Pancreas (tissue), 10 donors: Measurements from ENCODE around the gene PRPF38A. TPM values are rescaled to one million over a fixed set of nuclear protein-coding genes. Genes with fewer than 3 reads are reported as not detected.

Source experiments
- ATAC-seq, 4 donors: fragments of 200-7000 bp; cut with Tn5 transposase; one replicate each; pipeline versions ENCODE4 v1.8.0 to v1.9.1; 2020; ENCODE audit warnings: mild to moderate bottlenecking in 4 of 4, moderate library complexity in 4 of 4
- DNase-seq, 6 donors: peaks; one replicate each; pipeline ENCODE4 v3.0.0-alpha.2; 2020
- FAIRE-seq: peaks from 2 replicates; lab custom pipeline; 2012; peaks lifted over from hg19 to GRCh38; lab: Jason Lieb, UNC
- H3K27ac ChIP-seq, 4 donors: fragments of 200-600 bp; sonication (generic); 1 replicate in 3 of 4; 2 replicates in 1 of 4; pipeline versions ENCODE4 v1.5.0 to v1.8.0; 2020
- H3K27me3 ChIP-seq, 4 donors: fragments of 200-600 bp; one replicate each; pipeline ENCODE4 v1.8.0; 2021
- H3K36me3 ChIP-seq, 3 donors: fragments of 200-600 bp; sonication (generic) in 1 of 3; one replicate each; pipeline versions ENCODE4 v1.5.0 to v1.8.0; 2020 to 2021
- H3K4me1 ChIP-seq, 3 donors: fragments of 200-600 bp; one replicate each; pipeline ENCODE4 v1.8.0; 2021
- H3K4me3 ChIP-seq, 4 donors: fragments of 200-600 bp; sonication (generic) in 2 of 4; one replicate each; pipeline versions ENCODE4 v1.5.0 to v1.8.0; 2020 to 2021
- H3K9me3 ChIP-seq, 4 donors: fragments of 200-600 bp; one replicate each; pipeline ENCODE4 v1.8.0; 2021
- WGBS, 2 donors: extraction: QIAGEN DNeasy Blood & Tissue Kit; methylation state at CpG; one replicate each; pipeline ENCODE4 v1.1.7; 2013; 5-methylcytosine and 5-hydroxymethylcytosine counted together
- intact Hi-C, 3 donors: fragments of 100-400 bp; cut with DNase I; formaldehyde crosslinking; loops; one replicate each; pipeline versions ENCODE4 v1.11.1 to v1.14.2; 2022
- polyA plus RNA-seq, 2 donors: library from polyadenylated mRNA; stranded (reverse); fragments of 200-250 nt; gene quantifications; one replicate each; pipeline ENCODE4 v1.2.3, GENCODE V29; 2013
- total RNA-seq, 6 donors: library from RNA; stranded (reverse); fragmentation: NEBNext Ultra II Directional in 4 of 6; extraction: Animal tissue kit (Norgen Biotek cat#: 25700) in 4 of 6; gene quantifications; one replicate each; pipeline versions ENCODE4 v1.2.1 to v1.2.4, GENCODE V29; 2021 to 2023
- TF ChIP-seq, protein P1 (sequence below), 4 donors: fragments of 200-600 bp; sonication (generic) in 3 of 4; IDR thresholded peaks; one replicate each; pipeline versions ENCODE4 v1.5.0 to v1.8.0; 2021; ENCODE audit warnings: antibody characterized with exemption in 4 of 4
- donor health status: healthy with polysubstance abuse.
- donor health status: DM: no; HTN: no; CAD: no; lungs with moderate emphysema.
- donor health status: DM: no; HTN: no; CAD: no.
- donor health status: control.
- donor health status: control.
- donor health status: Bipolar disorder and iron deficiency.
- donor health status: DM: yes; HTN: yes; CAD: no.
- donor health status: DM: no; HTN: no; CAD: no.
- donor health status: DM: no; HTN: no; CAD: no.
- donor health status: DM: yes; HTN: yes; CAD: no.

The PRPF38A gene
- total and polyA plus RNA-seq, 8 donors, result 7.8 to 25.6 (median 16.0) TPM

DNA sequence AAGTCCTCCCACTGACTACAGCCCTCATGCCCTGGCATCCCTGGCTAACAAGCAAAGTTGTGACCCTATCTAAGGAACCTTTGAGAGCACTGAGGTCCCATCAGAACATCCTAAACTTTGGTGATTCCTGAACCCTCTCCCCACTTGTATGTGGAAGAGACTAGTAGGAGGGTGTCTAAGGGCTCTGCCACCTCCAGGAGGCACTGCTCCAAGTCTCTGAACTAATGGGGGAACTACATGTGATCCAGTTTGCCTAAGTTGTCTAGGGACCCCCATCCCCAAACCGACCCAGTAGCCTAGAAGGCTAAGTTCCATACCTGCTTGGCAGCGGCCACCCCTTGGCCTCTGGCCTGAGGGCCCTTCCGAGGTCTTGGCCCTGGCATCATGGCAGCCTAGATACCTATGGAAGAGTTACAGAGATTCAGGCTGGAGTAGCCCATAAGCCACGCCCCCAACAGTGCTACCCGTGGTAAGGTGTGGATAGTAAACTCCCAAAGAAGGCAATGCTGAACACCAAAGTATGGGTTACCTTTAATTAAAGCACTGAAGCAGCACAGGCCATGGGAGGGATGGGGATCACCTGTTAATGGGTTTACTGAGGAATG lies 40.1 kb upstream of the PRPF38A start:
- Histone ChIP-seq H3K9me3 (no peaks in the 10 kb centered on the region), H3K4me1 (peaks cover 0 to 10% (median 0%) of the 10 kb centered on the region in 3 donors), H3K27ac (no peak overlapping the region), H3K36me3 (peaks cover 4 to 30% (median 19%) of the 10 kb centered on the region in 3 donors), H3K27me3 (no peaks in the 10 kb centered on the region), H3K4me3 (peak overlapping the region in 1 of 4 donors; percentile 95)
- intact Hi-C loops, result no loop called here
- 70 to 71% methylated on average over 5 of the region's 5 CpGs for WGBS, 2 donors
- TF ChIP-seq, protein P1, sequence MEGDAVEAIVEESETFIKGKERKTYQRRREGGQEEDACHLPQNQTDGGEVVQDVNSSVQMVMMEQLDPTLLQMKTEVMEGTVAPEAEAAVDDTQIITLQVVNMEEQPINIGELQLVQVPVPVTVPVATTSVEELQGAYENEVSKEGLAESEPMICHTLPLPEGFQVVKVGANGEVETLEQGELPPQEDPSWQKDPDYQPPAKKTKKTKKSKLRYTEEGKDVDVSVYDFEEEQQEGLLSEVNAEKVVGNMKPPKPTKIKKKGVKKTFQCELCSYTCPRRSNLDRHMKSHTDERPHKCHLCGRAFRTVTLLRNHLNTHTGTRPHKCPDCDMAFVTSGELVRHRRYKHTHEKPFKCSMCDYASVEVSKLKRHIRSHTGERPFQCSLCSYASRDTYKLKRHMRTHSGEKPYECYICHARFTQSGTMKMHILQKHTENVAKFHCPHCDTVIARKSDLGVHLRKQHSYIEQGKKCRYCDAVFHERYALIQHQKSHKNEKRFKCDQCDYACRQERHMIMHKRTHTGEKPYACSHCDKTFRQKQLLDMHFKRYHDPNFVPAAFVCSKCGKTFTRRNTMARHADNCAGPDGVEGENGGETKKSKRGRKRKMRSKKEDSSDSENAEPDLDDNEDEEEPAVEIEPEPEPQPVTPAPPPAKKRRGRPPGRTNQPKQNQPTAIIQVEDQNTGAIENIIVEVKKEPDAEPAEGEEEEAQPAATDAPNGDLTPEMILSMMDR (IDR thresholded peaks at IDR 0.05), result no peak
- peak in 1 of 6 donors; percentile 33 for DNase-seq
- FAIRE-seq, result no peak
- no peak for ATAC-seq

DNA sequence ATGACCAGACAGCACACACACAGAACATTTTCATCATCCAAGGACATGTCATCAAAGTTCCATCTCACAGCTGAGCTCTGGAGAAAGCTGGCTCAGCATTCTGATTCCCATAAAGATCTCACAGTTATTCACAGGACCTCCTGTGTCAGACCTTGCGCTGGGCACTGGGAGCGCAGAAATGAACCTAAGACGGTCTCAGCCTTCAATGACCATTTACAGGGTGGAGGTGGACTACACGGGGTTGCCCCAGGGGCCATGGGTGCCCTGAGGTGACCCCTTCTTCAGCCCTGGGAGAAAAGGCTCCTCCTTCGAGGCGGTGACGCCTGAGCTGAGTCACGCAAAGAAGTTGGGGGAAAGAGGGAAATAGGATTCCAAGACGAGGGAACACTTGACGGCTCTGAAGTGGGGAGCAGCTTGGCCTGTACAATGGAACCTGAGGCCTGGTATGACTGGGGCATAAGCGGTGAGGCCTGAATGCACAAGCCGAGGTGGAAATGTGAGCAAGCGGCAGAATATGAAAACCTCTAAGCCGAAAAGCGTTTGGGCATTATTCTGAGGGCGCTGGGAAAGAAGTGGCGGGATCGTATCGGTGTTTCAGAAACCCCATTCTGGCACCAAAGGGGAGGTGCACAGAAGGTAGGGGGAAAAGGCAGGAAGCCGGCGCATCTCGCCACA lies 39.2 kb upstream of the PRPF38A start:
- Histone ChIP-seq H3K4me1 (peaks cover 0 to 10% (median 0%) of the 10 kb centered on the region in 3 donors), H3K36me3 (peaks cover 0 to 21% (median 11%) of the 10 kb centered on the region in 3 donors), H3K4me3 (peak overlapping the region; percentile 70 to 99 (median 89)), H3K27ac (peak overlapping the region; percentile 85 to 92 (median 88)), H3K27me3 (no peaks in the 10 kb centered on the region), H3K9me3 (no peaks in the 10 kb centered on the region)
- intact Hi-C loops, result no loop called here
- FAIRE-seq, result no peak
- TF ChIP-seq, protein P1 (IDR thresholded peaks at IDR 0.05), result no peak
- WGBS, 2 donors, result 5 to 6% methylated on average over 21 to 22 of the region's 22 CpGs
- peak; percentile 1 to 20 (median 7) for ATAC-seq
- DNase-seq, result peak in 4 of 6 donors; percentile 34 to 58 (median 48)

GRCh38 chr1:52365746-52366516 lies 38.5 kb upstream of the PRPF38A start, which contains the start of gene CC2D1B:
TSS of gene CC2D1B (minus strand) at chr1:52366205. CDS start at chr1:52364620, 1,585 bp downstream.
- Histone ChIP-seq H3K9me3 (no peaks in the 10 kb centered on the region), H3K36me3 (peaks cover 0 to 14% (median 4%) of the 10 kb centered on the region in 3 donors), H3K4me1 (peaks cover 0 to 10% (median 0%) of the 10 kb centered on the region in 3 donors), H3K4me3 (peak within 1 kb of the TSS; percentile 70 to 99 (median 89)), H3K27ac (peak within 1 kb of the TSS; percentile 85 to 92 (median 88)), H3K27me3 (no peaks in the 10 kb centered on the region)
- peak; percentile 100 for DNase-seq
- intact Hi-C loops, result no loop called here
- whole genome bisulfite sequencing, 2 donors, result 0 to 1% methylated on average over 78 to 92 of the region's 92 CpGs
- TF ChIP-seq, protein P1 (IDR thresholded peaks at IDR 0.05), result peak in 1 of 4 donors; percentile 12
- FAIRE-seq, result peak; percentile 80
- peak; percentile 91 to 95 (median 92) for ATAC-seq

DNA sequence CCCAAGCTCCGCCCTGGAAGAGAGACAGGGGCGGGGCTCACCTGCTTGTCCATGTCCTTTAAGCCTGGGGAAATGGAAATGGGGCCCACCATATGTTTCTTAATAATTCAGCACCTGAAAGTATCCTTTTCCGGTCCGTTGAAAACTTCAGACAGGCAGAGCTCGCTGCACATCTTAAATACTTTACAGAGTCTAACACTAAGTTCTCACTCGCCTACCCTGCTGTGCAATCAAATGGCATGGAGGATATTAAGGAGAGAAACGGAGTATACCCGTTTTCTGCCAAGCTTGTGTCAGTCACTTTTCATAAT lies 37.9 kb upstream of the PRPF38A start:
- Histone ChIP-seq H3K4me1 (peaks cover 0 to 10% (median 0%) of the 10 kb centered on the region in 3 donors), H3K36me3 (peaks cover 0 to 10% (median 0%) of the 10 kb centered on the region in 3 donors), H3K27ac (peak overlapping the region in 3 of 4 donors; percentile 85 to 92 (median 91)), H3K27me3 (no peaks in the 10 kb centered on the region), H3K4me3 (peak overlapping the region in 3 of 4 donors; percentile 70 to 95 (median 83)), H3K9me3 (no peaks in the 10 kb centered on the region)
- ATAC-seq (no peak), FAIRE-seq (no peak), DNase-seq (no peak)
- TF ChIP-seq, protein P1 (IDR thresholded peaks at IDR 0.05), result no peak
- WGBS, 2 donors, result 14 to 15% methylated on average over 8 of the region's 8 CpGs
- intact Hi-C loops, result no loop called here
